ENCODE results near the gene GPR146. TPM values are rescaled to one million over a fixed set of nuclear protein-coding genes. Genes with fewer than 3 reads are reported as not detected.

The GPR146 gene, protein sequence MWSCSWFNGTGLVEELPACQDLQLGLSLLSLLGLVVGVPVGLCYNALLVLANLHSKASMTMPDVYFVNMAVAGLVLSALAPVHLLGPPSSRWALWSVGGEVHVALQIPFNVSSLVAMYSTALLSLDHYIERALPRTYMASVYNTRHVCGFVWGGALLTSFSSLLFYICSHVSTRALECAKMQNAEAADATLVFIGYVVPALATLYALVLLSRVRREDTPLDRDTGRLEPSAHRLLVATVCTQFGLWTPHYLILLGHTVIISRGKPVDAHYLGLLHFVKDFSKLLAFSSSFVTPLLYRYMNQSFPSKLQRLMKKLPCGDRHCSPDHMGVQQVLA
- total RNA-seq (10 to 100 TPM in 1 of 2 experiments, 1 to 10 TPM in 1; 9.9 to 13.7 TPM), total RNA-seq (0 to 13.2 (median 4.2) reads per million in 172 experiments)
- 5.9 TPM for polyA plus RNA-seq (2013, experiment 1 of 2)
- polyA plus RNA-seq (2013, experiment 2 of 2), result 9.6 TPM

GRCh38 chr7:1044189-1045068 is at the start of gene GPR146:
GPR146 (plus strand) TSS chr7:1044546; CDS start chr7:1057516, 12,970 bp downstream.
- no peaks in the 10 kb centered on the region for H3K9me3 Mint-ChIP-seq
- POLR2A ChIA-PET, result interaction anchor here (0.8 to 2.3 kb wide), 12 partner anchors 10 to 168 kb away, joined by 3 to 11 read pairs (median 4); partner anchors contain the start of genes COX19 and GET4
- Histone ChIP-seq H3K4me3 (ENCODE audit: low read length) (peak within 1 kb of the TSS; percentile 50), H3K36me3 (ENCODE audit: insufficient read depth, low read length) (no peaks in the 10 kb centered on the region), H3K27ac (ENCODE audit: low read depth in 1 of 2, low read length in 2 of 2) (peak within 1 kb of the TSS in 1 of 2 donors; percentile 56), H3K9me3 (ENCODE audit: control insufficient read depth in 1 of 2, insufficient read depth in 1 of 2, low read length in 2 of 2) (no peaks in the 10 kb centered on the region), H3K4me1 (ENCODE audit: insufficient read depth, low read length) (peaks cover 67% of the 10 kb centered on the region), H3K27me3 (ENCODE audit: control insufficient read depth in 1 of 2, insufficient read depth in 2 of 2, low read length in 2 of 2) (no peaks in the 10 kb centered on the region)
- peak; percentile 80 for ATAC-seq (ENCODE audit: poor library complexity)
- H3K36me3 Mint-ChIP-seq (ENCODE audit: low read depth), result peaks cover 9% of the 10 kb centered on the region
- H3K27me3 Mint-ChIP-seq, result no peaks in the 10 kb centered on the region
- TF ChIP-seq CTCF (IDR thresholded peaks at IDR 0.05), result peak; percentile 66
- peaks cover 60% of the 10 kb centered on the region for H3K4me1 Mint-ChIP-seq (ENCODE audit: low read depth)
- intact Hi-C loops (cut with DNase I, micrococcal nuclease), result loop anchor here in 1 of 2 experiments (5.0 to 10.0 kb wide), 2 partner anchors 67 to 230 kb away; partner anchors contain the start of gene COX19
- peak; percentile 82 to 95 (median 90) for DNase-seq
- H3K4me3 Mint-ChIP-seq, result peak within 1 kb of the TSS; percentile 91
- CTCF ChIA-PET, result interaction anchor here (0.7 to 9.4 kb wide), 10 partner anchors 10 to 71 kb away, joined by 3 to 73 read pairs (median 4); no protein-coding TSS in a partner anchor
- H3K27ac Mint-ChIP-seq, result peak within 1 kb of the TSS; percentile 79

DNA sequence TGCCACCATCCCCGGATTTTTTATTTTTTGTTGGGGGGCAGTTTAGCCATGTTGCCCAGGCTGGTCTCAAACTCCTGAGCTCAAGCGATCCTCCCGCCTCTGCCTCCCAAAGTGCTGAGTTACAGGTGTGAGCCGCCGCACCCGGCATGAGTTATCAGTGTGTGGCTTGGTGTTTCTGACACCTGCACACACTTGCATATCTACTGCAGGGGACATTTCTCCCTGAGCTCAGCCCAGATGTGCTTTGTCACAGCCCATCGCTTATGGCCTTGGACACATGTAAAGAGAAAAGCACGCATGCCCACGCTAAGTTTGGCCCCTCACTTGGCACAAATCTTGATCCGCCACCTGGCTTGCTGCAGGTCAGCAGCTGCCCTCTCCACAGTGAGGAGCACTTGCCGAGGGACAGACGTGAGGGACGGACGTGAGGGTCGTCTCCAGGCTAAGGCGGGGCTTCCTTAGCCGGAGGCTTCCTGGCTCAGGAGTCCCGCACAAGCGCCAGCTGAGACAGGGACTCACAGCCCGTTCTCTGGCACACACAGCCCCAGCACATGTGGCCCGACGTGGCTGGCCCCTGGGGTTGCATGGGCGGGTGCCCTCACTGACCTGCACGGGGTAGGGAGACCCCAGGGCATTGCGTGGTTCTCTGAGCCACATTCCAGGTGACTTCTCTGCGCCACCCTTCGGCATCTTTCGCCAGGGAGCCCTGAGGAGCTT is 49.6 kb upstream of the GPR146 start:
- no peak overlapping the region for H3K27ac Mint-ChIP-seq
- no peak overlapping the region for H3K27ac ChIP-seq (ENCODE audit: low read depth in 1 of 2, low read length in 2 of 2)
- TF ChIP-seq CTCF (IDR thresholded peaks at IDR 0.05), result no peak
- H3K4me3 ChIP-seq (ENCODE audit: low read length), result no peak overlapping the region
- POLR2A ChIA-PET, result interaction anchor here (0.9 to 2.4 kb wide), 5 partner anchors 50 to 118 kb away, joined by 3 to 38 read pairs (median 5); partner anchors contain the start of genes GET4 and GPR146
- DNase-seq (no peak), ATAC-seq (ENCODE audit: poor library complexity) (no peak)
- H3K27me3 Mint-ChIP-seq, result no peaks in the 10 kb centered on the region
- no peaks in the 10 kb centered on the region for H3K9me3 ChIP-seq (ENCODE audit: control insufficient read depth in 1 of 2, insufficient read depth in 1 of 2, low read length in 2 of 2)
- H3K36me3 Mint-ChIP-seq (ENCODE audit: low read depth), result peaks cover 2% of the 10 kb centered on the region
- CTCF ChIA-PET, result interaction anchor here (1.5 to 9.5 kb wide), 3 partner anchors 26 to 69 kb away, joined by 4 to 220 read pairs (median 73); partner anchors contain the start of gene GPR146
- no peak overlapping the region for H3K4me3 Mint-ChIP-seq
- H3K9me3 Mint-ChIP-seq, result no peaks in the 10 kb centered on the region
- no peaks in the 10 kb centered on the region for H3K27me3 ChIP-seq (ENCODE audit: control insufficient read depth in 1 of 2, insufficient read depth in 2 of 2, low read length in 2 of 2)
- peaks cover 12% of the 10 kb centered on the region for H3K36me3 ChIP-seq (ENCODE audit: insufficient read depth, low read length)
- intact Hi-C loops (cut with DNase I, micrococcal nuclease), result no loop called here
- H3K4me1 ChIP-seq (ENCODE audit: insufficient read depth, low read length), result peaks cover 12% of the 10 kb centered on the region
- peaks cover 6% of the 10 kb centered on the region for H3K4me1 Mint-ChIP-seq (ENCODE audit: low read depth)

Data from CD4-positive, alpha-beta T cell (primary cell).